ENCODE results near the gene ACBD6.

GRCh38 chr1:180249725-180250498, 252.5 kb downstream of the ACBD6 start:
- no peak for TF ChIP-seq POLR2AphosphoS5 (IDR thresholded peaks at IDR 0.05)
- TF ChIP-seq, protein P1, sequence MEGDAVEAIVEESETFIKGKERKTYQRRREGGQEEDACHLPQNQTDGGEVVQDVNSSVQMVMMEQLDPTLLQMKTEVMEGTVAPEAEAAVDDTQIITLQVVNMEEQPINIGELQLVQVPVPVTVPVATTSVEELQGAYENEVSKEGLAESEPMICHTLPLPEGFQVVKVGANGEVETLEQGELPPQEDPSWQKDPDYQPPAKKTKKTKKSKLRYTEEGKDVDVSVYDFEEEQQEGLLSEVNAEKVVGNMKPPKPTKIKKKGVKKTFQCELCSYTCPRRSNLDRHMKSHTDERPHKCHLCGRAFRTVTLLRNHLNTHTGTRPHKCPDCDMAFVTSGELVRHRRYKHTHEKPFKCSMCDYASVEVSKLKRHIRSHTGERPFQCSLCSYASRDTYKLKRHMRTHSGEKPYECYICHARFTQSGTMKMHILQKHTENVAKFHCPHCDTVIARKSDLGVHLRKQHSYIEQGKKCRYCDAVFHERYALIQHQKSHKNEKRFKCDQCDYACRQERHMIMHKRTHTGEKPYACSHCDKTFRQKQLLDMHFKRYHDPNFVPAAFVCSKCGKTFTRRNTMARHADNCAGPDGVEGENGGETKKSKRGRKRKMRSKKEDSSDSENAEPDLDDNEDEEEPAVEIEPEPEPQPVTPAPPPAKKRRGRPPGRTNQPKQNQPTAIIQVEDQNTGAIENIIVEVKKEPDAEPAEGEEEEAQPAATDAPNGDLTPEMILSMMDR (IDR thresholded peaks at IDR 0.05), result no peak
